ENCODE measurements around the gene SLC22A25.

SLC22A25 gene

GRCh38 chr11:63214093-63214492 lies 29.3 kb downstream of the SLC22A25 start:
- Histone ChIP-seq H3K4me1 (ENCODE audit: control insufficient read depth, insufficient read depth, low read length) (no peaks in the 10 kb centered on the region), H3K4me3 (ENCODE audit: low read depth, low read length) (no peak overlapping the region), H3K27ac (ENCODE audit: extremely low read depth, low read depth, low read length) (no peak overlapping the region), H3K9me3 (ENCODE audit: control insufficient read depth, insufficient read depth, low read depth, low read length) (no peaks in the 10 kb centered on the region), H3K36me3 (ENCODE audit: control insufficient read depth in 2 of 2, insufficient read depth in 1 of 2, low read length in 2 of 2) (no peaks in the 10 kb centered on the region)
- TF ChIP-seq ZNF280D (tag by site-specific recombination; IDR thresholded peaks at IDR 0.05) = no peak
- no peak for TF ChIP-seq ZNF155 (tag by site-specific recombination; IDR thresholded peaks at IDR 0.05)
- TF ChIP-seq ATF2 (tag by site-specific recombination; IDR thresholded peaks at IDR 0.05; ENCODE audit: low read depth) = no peak
- TF ChIP-seq ZNF148 (tag by site-specific recombination; IDR thresholded peaks at IDR 0.05; ENCODE audit: borderline replicate concordance) = no peak
- no peak for TF ChIP-seq ZNF600 (tag by site-specific recombination; IDR thresholded peaks at IDR 0.05)
- TF ChIP-seq YY1 (tag by site-specific recombination; IDR thresholded peaks at IDR 0.05) = no peak
- no peak for TF ChIP-seq SP7 (tag by site-specific recombination; IDR thresholded peaks at IDR 0.05)
- no peak for TF ChIP-seq ZBTB8A (tag by site-specific recombination; IDR thresholded peaks at IDR 0.05)
- no peak for TF ChIP-seq GFI1B (tag by site-specific recombination; IDR thresholded peaks at IDR 0.05)
- TF ChIP-seq ZNF24 (tag by site-specific recombination; IDR thresholded peaks at IDR 0.05) = no peak
- TF ChIP-seq ZNF302 (tag by site-specific recombination; IDR thresholded peaks at IDR 0.05; ENCODE audit: low read depth) = no peak
- TF ChIP-seq ZNF292 (tag by site-specific recombination; IDR thresholded peaks at IDR 0.05; ENCODE audit: borderline replicate concordance, low read depth) = no peak
- no peak for TF ChIP-seq ZNF776 (tag by site-specific recombination; IDR thresholded peaks at IDR 0.05; ENCODE audit: borderline replicate concordance)
- TF ChIP-seq ZNF624 (tag by site-specific recombination; IDR thresholded peaks at IDR 0.05) = no peak
- no peak for TF ChIP-seq ZNF426 (tag by site-specific recombination; IDR thresholded peaks at IDR 0.05)
- no peak for TF ChIP-seq ZNF664 (tag by site-specific recombination; IDR thresholded peaks at IDR 0.05)
- no peak for TF ChIP-seq HOXA7 (CRISPR knock-in tag; IDR thresholded peaks at IDR 0.05; ENCODE audit: borderline replicate concordance)
- TF ChIP-seq ZNF785 (tag by site-specific recombination; IDR thresholded peaks at IDR 0.05) = no peak
- TF ChIP-seq ZNF530 (tag by site-specific recombination; IDR thresholded peaks at IDR 0.05; ENCODE audit: low read depth) = no peak
- CTCF ChIA-PET = interaction anchor here (0.6 to 2.4 kb wide), 7 partner anchors 10 to 308 kb away, joined by 3 to 25 read pairs (median 4); no protein-coding TSS in a partner anchor
- POLR2A ChIA-PET = no interaction called here

GRCh38 chr11:63212742-63213141 lies 30.7 kb downstream of the SLC22A25 start:
- no peaks in the 10 kb centered on the region for H3K4me1 ChIP-seq (ENCODE audit: control insufficient read depth, insufficient read depth, low read length)
- ChIA-PET POLR2A (no interaction called here), CTCF (interaction anchor here (0.6 to 2.4 kb wide), 20 partner anchors 23 to 427 kb away, joined by 3 to 25 read pairs (median 3); no protein-coding TSS in a partner anchor)
- H3K9me3 ChIP-seq (ENCODE audit: control insufficient read depth, insufficient read depth, low read depth, low read length) = no peaks in the 10 kb centered on the region
- peak; percentile 60 for TF ChIP-seq ZNF654 (tag by site-specific recombination; IDR thresholded peaks at IDR 0.05; ENCODE audit: low read depth)
- TF ChIP-seq MZF1 (tag by site-specific recombination; IDR thresholded peaks at IDR 0.05; ENCODE audit: borderline replicate concordance) = no peak
- H3K4me3 ChIP-seq (ENCODE audit: low read depth, low read length) = no peak overlapping the region
- H3K27ac ChIP-seq (ENCODE audit: extremely low read depth, low read depth, low read length) = no peak overlapping the region
- no peaks in the 10 kb centered on the region for H3K36me3 ChIP-seq (ENCODE audit: control insufficient read depth in 2 of 2, insufficient read depth in 1 of 2, low read length in 2 of 2)

Measured in HEK293 (cell line).